H1 (cell line): ENCODE data around the gene TPST2.

Experiments used
- CEBPB ChIP-seq: IDR thresholded peaks from 2 replicates; pipeline ENCODE4 v1.6.1; 2012; ENCODE audit warnings: low read depth, low read length
- YY1 ChIP-seq: IDR thresholded peaks from 2 replicates; pipeline ENCODE4 v1.6.1; 2011; ENCODE audit warnings: low read depth, mild to moderate bottlenecking, low read length
- TF ChIP-seq, protein P1 (sequence below), 3 experiments: IDR thresholded peaks; 1 replicate in 2 of 3; 2 replicates in 1 of 3; pipeline versions ENCODE4 v1.5.1 to v1.6.1; 2011; ENCODE audit warnings: low read length in 3 of 3, mild to moderate bottlenecking in 3 of 3, inconsistent platforms in 2 of 3, low read depth in 1 of 3, moderate library complexity in 1 of 3; ENCODE audit not compliant: insufficient read depth in 1 of 3; ENCODE audit errors: control extremely low read depth in 1 of 3
- TF ChIP-seq, protein P2 (sequence below): fragments of 300-600 bp; sonication (generic); IDR thresholded peaks from 2 replicates; pipeline ENCODE4 v1.7.1; 2012; ENCODE audit warnings: low read length, moderate library complexity, mild to moderate bottlenecking, inconsistent platforms; ENCODE audit not compliant: insufficient replicate concordance

DNA sequence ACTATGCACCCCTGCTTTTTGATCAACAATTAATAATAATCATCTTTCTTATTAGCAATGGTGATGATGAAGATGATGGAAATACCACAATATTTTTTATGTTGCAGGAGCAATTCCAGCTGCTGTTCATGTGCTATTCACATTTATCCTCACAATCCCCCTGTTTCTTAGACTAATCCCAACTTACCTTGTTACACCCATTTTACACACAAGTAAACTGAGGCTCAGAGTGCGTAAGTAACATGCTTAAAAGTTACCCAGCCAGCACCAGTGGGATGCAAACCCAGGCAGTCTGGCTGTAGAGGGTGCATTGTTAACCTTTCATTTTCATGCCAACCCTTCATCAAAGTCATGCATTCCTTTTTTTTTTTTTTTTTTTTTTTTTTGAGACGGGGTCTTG, 30.3 kb upstream of the TPST2 start:
- TF ChIP-seq, protein P1, sequence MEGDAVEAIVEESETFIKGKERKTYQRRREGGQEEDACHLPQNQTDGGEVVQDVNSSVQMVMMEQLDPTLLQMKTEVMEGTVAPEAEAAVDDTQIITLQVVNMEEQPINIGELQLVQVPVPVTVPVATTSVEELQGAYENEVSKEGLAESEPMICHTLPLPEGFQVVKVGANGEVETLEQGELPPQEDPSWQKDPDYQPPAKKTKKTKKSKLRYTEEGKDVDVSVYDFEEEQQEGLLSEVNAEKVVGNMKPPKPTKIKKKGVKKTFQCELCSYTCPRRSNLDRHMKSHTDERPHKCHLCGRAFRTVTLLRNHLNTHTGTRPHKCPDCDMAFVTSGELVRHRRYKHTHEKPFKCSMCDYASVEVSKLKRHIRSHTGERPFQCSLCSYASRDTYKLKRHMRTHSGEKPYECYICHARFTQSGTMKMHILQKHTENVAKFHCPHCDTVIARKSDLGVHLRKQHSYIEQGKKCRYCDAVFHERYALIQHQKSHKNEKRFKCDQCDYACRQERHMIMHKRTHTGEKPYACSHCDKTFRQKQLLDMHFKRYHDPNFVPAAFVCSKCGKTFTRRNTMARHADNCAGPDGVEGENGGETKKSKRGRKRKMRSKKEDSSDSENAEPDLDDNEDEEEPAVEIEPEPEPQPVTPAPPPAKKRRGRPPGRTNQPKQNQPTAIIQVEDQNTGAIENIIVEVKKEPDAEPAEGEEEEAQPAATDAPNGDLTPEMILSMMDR (IDR thresholded peaks at IDR 0.05; ENCODE audit: control extremely low read depth in 1 of 3, insufficient read depth in 1 of 3, low read depth in 1 of 3, low read length in 3 of 3) = no peak
- TF ChIP-seq CEBPB = no peak
- TF ChIP-seq YY1 = no peak
- TF ChIP-seq, protein P2, sequence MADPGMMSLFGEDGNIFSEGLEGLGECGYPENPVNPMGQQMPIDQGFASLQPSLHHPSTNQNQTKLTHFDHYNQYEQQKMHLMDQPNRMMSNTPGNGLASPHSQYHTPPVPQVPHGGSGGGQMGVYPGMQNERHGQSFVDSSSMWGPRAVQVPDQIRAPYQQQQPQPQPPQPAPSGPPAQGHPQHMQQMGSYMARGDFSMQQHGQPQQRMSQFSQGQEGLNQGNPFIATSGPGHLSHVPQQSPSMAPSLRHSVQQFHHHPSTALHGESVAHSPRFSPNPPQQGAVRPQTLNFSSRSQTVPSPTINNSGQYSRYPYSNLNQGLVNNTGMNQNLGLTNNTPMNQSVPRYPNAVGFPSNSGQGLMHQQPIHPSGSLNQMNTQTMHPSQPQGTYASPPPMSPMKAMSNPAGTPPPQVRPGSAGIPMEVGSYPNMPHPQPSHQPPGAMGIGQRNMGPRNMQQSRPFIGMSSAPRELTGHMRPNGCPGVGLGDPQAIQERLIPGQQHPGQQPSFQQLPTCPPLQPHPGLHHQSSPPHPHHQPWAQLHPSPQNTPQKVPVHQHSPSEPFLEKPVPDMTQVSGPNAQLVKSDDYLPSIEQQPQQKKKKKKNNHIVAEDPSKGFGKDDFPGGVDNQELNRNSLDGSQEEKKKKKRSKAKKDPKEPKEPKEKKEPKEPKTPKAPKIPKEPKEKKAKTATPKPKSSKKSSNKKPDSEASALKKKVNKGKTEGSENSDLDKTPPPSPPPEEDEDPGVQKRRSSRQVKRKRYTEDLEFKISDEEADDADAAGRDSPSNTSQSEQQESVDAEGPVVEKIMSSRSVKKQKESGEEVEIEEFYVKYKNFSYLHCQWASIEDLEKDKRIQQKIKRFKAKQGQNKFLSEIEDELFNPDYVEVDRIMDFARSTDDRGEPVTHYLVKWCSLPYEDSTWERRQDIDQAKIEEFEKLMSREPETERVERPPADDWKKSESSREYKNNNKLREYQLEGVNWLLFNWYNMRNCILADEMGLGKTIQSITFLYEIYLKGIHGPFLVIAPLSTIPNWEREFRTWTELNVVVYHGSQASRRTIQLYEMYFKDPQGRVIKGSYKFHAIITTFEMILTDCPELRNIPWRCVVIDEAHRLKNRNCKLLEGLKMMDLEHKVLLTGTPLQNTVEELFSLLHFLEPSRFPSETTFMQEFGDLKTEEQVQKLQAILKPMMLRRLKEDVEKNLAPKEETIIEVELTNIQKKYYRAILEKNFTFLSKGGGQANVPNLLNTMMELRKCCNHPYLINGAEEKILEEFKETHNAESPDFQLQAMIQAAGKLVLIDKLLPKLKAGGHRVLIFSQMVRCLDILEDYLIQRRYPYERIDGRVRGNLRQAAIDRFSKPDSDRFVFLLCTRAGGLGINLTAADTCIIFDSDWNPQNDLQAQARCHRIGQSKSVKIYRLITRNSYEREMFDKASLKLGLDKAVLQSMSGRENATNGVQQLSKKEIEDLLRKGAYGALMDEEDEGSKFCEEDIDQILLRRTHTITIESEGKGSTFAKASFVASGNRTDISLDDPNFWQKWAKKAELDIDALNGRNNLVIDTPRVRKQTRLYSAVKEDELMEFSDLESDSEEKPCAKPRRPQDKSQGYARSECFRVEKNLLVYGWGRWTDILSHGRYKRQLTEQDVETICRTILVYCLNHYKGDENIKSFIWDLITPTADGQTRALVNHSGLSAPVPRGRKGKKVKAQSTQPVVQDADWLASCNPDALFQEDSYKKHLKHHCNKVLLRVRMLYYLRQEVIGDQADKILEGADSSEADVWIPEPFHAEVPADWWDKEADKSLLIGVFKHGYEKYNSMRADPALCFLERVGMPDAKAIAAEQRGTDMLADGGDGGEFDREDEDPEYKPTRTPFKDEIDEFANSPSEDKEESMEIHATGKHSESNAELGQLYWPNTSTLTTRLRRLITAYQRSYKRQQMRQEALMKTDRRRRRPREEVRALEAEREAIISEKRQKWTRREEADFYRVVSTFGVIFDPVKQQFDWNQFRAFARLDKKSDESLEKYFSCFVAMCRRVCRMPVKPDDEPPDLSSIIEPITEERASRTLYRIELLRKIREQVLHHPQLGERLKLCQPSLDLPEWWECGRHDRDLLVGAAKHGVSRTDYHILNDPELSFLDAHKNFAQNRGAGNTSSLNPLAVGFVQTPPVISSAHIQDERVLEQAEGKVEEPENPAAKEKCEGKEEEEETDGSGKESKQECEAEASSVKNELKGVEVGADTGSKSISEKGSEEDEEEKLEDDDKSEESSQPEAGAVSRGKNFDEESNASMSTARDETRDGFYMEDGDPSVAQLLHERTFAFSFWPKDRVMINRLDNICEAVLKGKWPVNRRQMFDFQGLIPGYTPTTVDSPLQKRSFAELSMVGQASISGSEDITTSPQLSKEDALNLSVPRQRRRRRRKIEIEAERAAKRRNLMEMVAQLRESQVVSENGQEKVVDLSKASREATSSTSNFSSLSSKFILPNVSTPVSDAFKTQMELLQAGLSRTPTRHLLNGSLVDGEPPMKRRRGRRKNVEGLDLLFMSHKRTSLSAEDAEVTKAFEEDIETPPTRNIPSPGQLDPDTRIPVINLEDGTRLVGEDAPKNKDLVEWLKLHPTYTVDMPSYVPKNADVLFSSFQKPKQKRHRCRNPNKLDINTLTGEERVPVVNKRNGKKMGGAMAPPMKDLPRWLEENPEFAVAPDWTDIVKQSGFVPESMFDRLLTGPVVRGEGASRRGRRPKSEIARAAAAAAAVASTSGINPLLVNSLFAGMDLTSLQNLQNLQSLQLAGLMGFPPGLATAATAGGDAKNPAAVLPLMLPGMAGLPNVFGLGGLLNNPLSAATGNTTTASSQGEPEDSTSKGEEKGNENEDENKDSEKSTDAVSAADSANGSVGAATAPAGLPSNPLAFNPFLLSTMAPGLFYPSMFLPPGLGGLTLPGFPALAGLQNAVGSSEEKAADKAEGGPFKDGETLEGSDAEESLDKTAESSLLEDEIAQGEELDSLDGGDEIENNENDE = no peak
